Testis (tissue), 3 donors: ENCODE data around the gene FA2H. TPM values are rescaled to one million over a fixed set of nuclear protein-coding genes. Genes with fewer than 3 reads are reported as not detected.
"Not testable (repeated sequence)": the region's sequence is repeated elsewhere in the genome, so short reads cannot be mapped to it uniquely, and the experiment has no call there.

Source experiments
- DNase-seq: peaks from one replicate; pipeline ENCODE4 v3.0.0-alpha.2; 2019
- H3K27ac ChIP-seq, 2 donors: fragments of 200-600 bp; sonication (generic); one replicate each; pipeline ENCODE4 v1.5.1; 2019
- H3K27me3 ChIP-seq: fragments of 200-600 bp; sonication (generic); one replicate; pipeline ENCODE4 v1.5.1; 2019
- H3K36me3 ChIP-seq: fragments of 200-600 bp; sonication (generic); one replicate; pipeline ENCODE4 v1.5.1; 2017; ENCODE audit warnings: low read depth; ENCODE audit errors: missing control alignments
- H3K4me1 ChIP-seq: fragments of 200-600 bp; sonication (generic); one replicate; pipeline ENCODE4 v1.5.1; 2019
- H3K4me3 ChIP-seq, 2 donors: fragments of 200-600 bp; sonication (generic); one replicate each; pipeline ENCODE4 v1.5.1; 2017 to 2019
- H3K9me3 ChIP-seq: fragments of 200-600 bp; sonication (generic); one replicate; pipeline ENCODE4 v1.5.1; 2017
- POLR2A ChIP-seq: fragments of 450-650 bp; IDR thresholded peaks from one replicate; pipeline ENCODE4 v1.6.1; 2017; ENCODE audit warnings: antibody characterized with exemption, mild to moderate bottlenecking, moderate library complexity
- WGBS, 2 donors: methylation state at CpG; one replicate each; pipeline ENCODE4 v1.1.5; 2018; 5-methylcytosine and 5-hydroxymethylcytosine counted together
- intact Hi-C: fragments of 100-400 bp; cut with DNase I; formaldehyde crosslinking; loops from one replicate; pipeline ENCODE4 v1.15.1; 2023; ENCODE audit warnings: low total_unique reads
- polyA plus RNA-seq: library from polyadenylated mRNA; stranded (reverse); fragments of 350-450 nt; fragmentation: Illumina TruSeq; extraction: RNeasy Lipid Tissue Mini Kit (QIAGEN cat#74804); gene quantifications from one replicate; pipeline ENCODE4 v1.2.3, GENCODE V29; 2014; ENCODE audit warnings: low read depth, low replicate concordance; ENCODE audit not compliant: insufficient read depth
- total RNA-seq, 2 donors: library from RNA; depleted of rRNA; stranded (reverse); fragments of >200 nt; gene quantifications; one replicate each; pipeline ENCODE4 v1.2.3, GENCODE V29; 2016
- TF ChIP-seq, protein P1 (sequence below), 3 experiments: fragments of 450-650 bp in 2 of 3; fragments of 200-600 bp in 1 of 3; sonication (generic) in 1 of 3; IDR thresholded peaks; one replicate each; pipeline ENCODE4 v1.5.1; 2016 to 2019; ENCODE audit warnings: antibody characterized with exemption in 3 of 3, mild to moderate bottlenecking in 2 of 3, moderate library complexity in 1 of 3

FA2H gene
- total and polyA plus RNA-seq, 3 donors from 2014 or later, result 3.0 to 7.8 (median 5.9) TPM

DNA sequence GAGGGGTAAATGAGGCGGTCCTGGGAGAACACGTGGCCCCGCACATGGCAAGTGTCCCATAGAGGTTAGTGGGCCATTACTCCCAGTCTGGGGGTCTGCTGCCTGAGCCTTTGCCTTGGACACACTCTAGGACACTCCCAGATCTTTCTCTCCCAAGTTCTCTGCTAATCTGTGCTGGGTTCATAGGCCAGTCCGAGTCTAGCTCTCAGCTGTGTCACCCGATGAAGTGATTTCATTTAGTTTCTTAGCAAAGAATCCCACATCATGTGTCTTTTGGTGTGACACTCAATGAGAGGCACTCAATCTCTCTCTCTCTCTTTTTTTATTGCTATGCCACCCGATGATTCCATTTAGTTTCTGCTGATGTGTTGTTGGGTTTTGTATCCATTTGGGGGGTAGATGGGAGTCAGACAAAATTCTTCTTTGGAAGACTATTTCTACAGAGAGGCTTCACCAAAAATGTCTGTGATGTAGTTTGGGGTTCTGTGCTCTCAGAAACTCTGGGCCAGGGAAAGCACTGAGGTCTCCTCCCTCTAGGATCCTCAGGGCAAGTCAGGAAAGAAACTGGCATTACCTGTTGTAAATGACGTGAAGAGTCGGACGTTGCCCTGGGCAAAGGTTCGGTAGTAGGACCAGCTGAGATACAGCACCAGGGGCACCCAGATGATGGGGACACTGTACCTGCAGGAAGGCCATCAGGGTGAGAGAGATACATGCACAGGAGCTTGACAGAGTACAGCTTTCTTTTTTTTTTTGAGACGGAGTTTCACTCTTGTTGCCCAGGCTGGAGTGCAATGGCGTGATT, 48.8 kb downstream of the FA2H start:
- peaks cover 4% of the 10 kb centered on the region for H3K4me1 ChIP-seq
- no peak overlapping the region for H3K4me3 ChIP-seq
- TF ChIP-seq, protein P1, sequence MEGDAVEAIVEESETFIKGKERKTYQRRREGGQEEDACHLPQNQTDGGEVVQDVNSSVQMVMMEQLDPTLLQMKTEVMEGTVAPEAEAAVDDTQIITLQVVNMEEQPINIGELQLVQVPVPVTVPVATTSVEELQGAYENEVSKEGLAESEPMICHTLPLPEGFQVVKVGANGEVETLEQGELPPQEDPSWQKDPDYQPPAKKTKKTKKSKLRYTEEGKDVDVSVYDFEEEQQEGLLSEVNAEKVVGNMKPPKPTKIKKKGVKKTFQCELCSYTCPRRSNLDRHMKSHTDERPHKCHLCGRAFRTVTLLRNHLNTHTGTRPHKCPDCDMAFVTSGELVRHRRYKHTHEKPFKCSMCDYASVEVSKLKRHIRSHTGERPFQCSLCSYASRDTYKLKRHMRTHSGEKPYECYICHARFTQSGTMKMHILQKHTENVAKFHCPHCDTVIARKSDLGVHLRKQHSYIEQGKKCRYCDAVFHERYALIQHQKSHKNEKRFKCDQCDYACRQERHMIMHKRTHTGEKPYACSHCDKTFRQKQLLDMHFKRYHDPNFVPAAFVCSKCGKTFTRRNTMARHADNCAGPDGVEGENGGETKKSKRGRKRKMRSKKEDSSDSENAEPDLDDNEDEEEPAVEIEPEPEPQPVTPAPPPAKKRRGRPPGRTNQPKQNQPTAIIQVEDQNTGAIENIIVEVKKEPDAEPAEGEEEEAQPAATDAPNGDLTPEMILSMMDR (IDR thresholded peaks at IDR 0.05), result no peak
- TF ChIP-seq POLR2A, result no peak
- no peaks in the 10 kb centered on the region for H3K9me3 ChIP-seq
- no peak for DNase-seq
- no peaks in the 10 kb centered on the region for H3K36me3 ChIP-seq
- WGBS, 2 donors, result 95 to 99% methylated on average over 12 of the region's 12 CpGs
- intact Hi-C loops, result no loop called here
- no peaks in the 10 kb centered on the region for H3K27me3 ChIP-seq
- H3K27ac ChIP-seq, result no peak overlapping the region

DNA sequence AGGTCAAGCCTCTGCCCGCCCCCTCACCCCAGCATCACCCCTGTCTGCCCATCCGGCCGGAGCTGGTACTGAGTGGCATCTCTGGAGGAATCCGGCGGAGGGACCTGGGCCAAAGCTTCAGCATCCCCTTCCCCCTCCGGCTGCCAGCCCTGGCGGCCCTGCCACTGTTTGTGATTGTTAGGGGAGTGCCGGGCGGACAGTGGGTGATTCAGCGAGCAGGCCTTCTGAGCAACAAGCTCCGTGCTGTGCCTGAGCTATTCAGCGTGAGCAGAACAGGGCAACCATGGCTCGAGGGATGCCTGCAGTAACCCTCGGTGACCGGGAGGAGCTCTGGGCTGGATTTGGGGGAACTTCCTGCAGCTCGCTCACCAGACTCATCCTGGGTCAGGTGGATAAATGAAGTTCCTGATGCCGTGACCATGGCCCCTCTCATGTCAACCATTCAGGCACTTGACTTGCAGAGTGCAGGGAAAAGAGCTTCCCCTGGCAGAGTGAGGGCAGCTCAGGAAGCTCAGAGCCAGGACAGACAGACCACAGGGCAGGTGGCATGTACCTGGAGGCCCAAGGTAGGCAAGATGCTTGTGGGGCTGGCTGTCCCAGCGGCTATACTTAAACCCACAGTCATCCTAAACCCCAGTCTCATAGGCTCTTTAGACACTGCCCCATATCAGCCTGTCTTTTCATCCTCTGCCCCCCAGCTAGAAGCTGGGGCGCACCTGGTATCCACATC, 49.6 kb downstream of the FA2H start:
- no peaks in the 10 kb centered on the region for H3K27me3 ChIP-seq
- no peaks in the 10 kb centered on the region for H3K9me3 ChIP-seq
- H3K4me3 ChIP-seq, result no peak overlapping the region
- 65 to 83% methylated on average over 8 to 18 of the region's 19 CpGs for WGBS, 2 donors
- peaks cover 4% of the 10 kb centered on the region for H3K4me1 ChIP-seq
- no peak for TF ChIP-seq POLR2A
- TF ChIP-seq, protein P1 (IDR thresholded peaks at IDR 0.05), result no peak
- H3K36me3 ChIP-seq, result no peaks in the 10 kb centered on the region
- intact Hi-C loops, result no loop called here
- DNase-seq, result no peak
- H3K27ac ChIP-seq, result no peak overlapping the region

DNA sequence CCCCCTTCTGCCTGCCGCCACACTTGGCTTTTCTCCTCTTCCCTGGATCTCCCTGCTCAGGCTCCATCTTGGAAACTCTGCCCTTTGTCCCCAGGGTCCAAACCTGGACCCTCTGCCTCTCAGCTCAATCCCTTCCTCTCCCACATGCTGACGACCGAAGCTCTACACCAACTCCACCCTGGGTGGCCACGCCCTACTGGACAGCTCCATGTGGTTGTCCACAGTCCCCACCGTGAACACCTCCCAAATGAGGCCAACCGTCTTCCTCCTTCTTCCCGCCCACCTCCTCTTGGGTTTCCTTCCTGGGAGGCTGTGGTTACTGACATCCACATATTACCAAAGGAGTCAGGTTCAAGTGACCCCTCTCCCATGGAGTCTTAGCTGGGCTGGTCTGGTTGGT, 51.4 kb downstream of the FA2H start:
- H3K4me3 ChIP-seq, result no peak overlapping the region
- WGBS, 2 donors, result 86 to 94% methylated on average over 6 to 7 of the region's 7 CpGs

DNA sequence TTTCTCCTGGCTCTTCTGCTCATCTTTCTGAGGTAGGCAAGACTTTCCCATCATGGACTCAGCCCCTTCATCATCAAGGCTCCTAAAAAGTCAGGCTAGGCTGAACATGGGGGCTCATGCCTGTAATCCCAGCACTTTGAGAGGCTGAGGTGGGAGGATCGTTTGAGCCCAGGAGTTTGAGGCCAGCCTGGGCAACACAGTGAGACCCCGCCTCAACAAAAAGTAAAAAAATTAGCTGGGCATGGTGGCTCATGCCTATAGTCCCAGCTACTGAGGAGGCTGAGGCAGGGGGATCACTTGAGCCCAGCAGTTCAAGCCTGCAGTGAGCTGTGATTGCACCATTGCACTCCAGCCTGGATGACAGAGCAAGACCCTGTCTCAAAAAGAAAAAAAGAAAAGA, 52.5 kb downstream of the FA2H start:
- WGBS, 2 donors, result 88 to 93% methylated on average over 2 of the region's 2 CpGs
- H3K27ac ChIP-seq, DNase-seq, H3K36me3 ChIP-seq, H3K4me3 ChIP-seq, H3K9me3 ChIP-seq, H3K27me3 ChIP-seq, intact Hi-C loops, H3K4me1 ChIP-seq: not testable (repeated sequence)

More for the DNA sequence above, 51.4 kb downstream of the FA2H start:
- TF ChIP-seq POLR2A, result no peak
- TF ChIP-seq, protein P1 (IDR thresholded peaks at IDR 0.05), result no peak
- Histone ChIP-seq H3K27ac (no peak overlapping the region), H3K27me3 (no peaks in the 10 kb centered on the region), H3K9me3 (no peaks in the 10 kb centered on the region), H3K4me1 (peaks cover 4% of the 10 kb centered on the region), H3K36me3 (no peaks in the 10 kb centered on the region)
- DNase-seq, result no peak
- intact Hi-C loops, result no loop called here

DNA sequence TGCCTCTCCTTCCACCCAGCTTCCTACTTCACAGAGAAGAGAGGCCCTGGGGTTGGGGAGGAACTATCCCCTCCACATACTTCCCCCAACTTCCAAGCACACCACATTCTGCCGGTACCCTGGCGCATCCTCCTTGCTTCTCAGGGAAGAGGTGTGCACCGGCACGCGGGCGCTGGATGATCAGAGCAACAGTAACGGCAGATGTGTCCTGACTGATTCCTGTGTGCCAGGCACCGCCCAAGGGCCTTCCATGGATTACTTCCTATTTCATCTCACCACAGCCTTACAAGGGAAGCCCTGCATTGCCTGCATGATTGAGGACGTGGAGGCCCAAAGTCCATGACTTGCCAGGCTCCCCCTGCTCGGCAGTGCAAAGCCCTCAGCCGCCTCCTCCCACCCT, 52.9 kb downstream of the FA2H start:
- WGBS, 2 donors, result 86% methylated on average over 10 to 11 of the region's 11 CpGs
- H3K4me3 ChIP-seq, result no peak overlapping the region
- H3K27ac ChIP-seq, result no peak overlapping the region
- no peaks in the 10 kb centered on the region for H3K9me3 ChIP-seq
- no peaks in the 10 kb centered on the region for H3K27me3 ChIP-seq
- no peaks in the 10 kb centered on the region for H3K36me3 ChIP-seq
- no peak for DNase-seq
- H3K4me1 ChIP-seq, result peaks cover 4% of the 10 kb centered on the region
- TF ChIP-seq POLR2A, result no peak
- TF ChIP-seq, protein P1 (IDR thresholded peaks at IDR 0.05), result no peak
- intact Hi-C loops, result no loop called here
